T-helper 2 cell treated with Interferon-gamma antibody and Interleukin-4, amounts not matched to agents 100 ng/mL and 5 ng/mL, for 36 hours (primary cell): ENCODE data around the gene SYPL1. TPM values are rescaled to one million over a fixed set of nuclear protein-coding genes. Genes with fewer than 3 reads are reported as not detected.

ENCODE experiments used
- intact Hi-C: fragments of 100-400 bp; cut with micrococcal nuclease; formaldehyde crosslinking; loops from one replicate; pipeline ENCODE4 v1.15.1; 2023
- total RNA-seq: library from RNA; stranded (reverse); gene quantifications from 2 replicates; pipeline ENCODE4 v1.2.3, GENCODE V29; 2022

SYPL1 gene
- total RNA-seq, 1 donor from 2014 or later = 52.0 TPM

GRCh38 chr7:106124186-106124585, 12.1 kb upstream of the SYPL1 start:
- intact Hi-C loops = loop anchor here (10.0 kb wide), 1 partner anchor 249 kb away; the partner anchor contains the start of gene ATXN7L1

DNA sequence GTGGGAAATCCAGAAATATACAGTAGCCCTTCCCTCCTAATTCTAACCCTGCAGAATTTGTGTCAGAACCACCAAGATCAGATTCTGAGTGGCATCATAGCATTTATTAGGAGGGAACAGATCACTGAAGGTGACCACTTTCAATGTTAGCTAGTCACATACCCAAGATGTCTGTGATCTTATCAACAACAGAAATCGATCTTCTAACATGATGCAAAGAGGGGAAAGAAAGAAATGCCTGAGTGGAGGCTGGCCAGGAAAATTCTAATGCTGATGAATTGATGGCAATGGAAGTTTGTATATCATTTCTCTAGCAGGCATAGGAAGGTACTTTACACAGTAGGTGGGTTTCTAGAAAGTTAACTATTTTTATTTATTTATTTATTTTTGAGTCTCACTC, 10.6 kb upstream of the SYPL1 start:
- intact Hi-C loops = loop anchor here (10.0 kb wide), 1 partner anchor 248 kb away; the partner anchor contains the start of gene ATXN7L1

GRCh38 chr7:106121189-106121810, 9.2 kb upstream of the SYPL1 start:
- intact Hi-C loops = loop anchor here (10.0 kb wide), 1 partner anchor 246 kb away; the partner anchor contains the start of gene ATXN7L1

DNA sequence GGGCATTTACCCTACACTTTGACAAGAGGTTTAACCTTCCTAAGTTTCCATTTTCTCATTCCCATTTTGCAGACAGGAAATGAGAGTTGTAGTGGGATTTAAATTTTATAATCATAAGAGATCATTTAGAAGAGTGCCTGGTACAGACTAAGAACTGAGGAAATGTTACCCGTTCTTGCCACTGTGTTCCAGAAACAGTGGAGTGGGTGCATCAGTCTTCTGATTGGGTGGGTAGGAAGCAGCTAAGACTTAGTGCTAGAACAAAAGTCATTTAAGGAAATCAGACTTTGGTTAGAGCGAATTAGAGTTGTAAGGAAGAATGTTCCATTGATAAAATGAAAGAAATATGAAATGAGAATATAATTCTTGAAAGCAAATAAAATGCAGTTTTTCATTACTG, 8.4 kb upstream of the SYPL1 start:
- intact Hi-C loops = loop anchor here (10.0 kb wide), 1 partner anchor 246 kb away; the partner anchor contains the start of gene ATXN7L1

- intact Hi-C loops = loop anchor here (10.0 kb wide), 2 partner anchors 245 to 1105 kb away; partner anchors contain the start of genes ATXN7L1 and KMT2E
Observed at GRCh38 chr7:106119719-106120118, 7.6 kb upstream of the SYPL1 start.

- intact Hi-C loops = loop anchor here (10.0 kb wide), 1 partner anchor 1103 kb away; the partner anchor contains the start of gene KMT2E
Observed at GRCh38 chr7:106117786-106118544, 5.9 kb upstream of the SYPL1 start.

DNA sequence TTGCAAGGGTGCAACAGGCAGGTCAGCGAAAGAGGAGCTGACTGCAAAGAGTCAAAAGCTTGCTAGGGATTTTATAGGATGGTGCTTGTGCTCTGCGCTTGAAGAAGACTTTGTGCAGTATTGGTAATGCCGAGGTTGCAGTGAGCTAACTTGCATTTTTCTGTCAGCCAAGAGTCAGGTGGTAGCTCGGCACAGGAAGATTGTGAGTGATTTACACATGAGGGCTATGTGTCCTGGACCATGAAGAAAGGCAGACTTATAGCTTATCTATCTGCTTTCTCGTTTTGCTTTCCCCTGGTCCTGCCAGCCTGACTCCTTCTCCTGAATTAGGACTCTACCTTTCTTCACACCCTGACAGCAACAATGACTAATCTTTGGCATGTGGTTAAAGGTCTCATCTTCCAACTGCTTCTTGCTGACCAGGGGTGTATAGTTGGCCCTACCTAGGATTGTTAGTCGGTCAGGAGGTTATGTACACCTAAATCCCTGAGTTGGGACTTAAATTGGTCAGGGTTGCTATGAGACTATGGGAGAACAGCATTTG, 4.1 kb upstream of the SYPL1 start:
- intact Hi-C loops = loop anchor here (10.0 kb wide), 1 partner anchor 1101 kb away; the partner anchor contains the start of gene KMT2E

- intact Hi-C loops = loop anchor here (5.0 to 10.0 kb wide), 5 partner anchors 58 to 1100 kb away; partner anchors contain the start of genes KMT2E and RINT1
Observed at GRCh38 chr7:106114716-106115383, 2.7 kb upstream of the SYPL1 start.

DNA sequence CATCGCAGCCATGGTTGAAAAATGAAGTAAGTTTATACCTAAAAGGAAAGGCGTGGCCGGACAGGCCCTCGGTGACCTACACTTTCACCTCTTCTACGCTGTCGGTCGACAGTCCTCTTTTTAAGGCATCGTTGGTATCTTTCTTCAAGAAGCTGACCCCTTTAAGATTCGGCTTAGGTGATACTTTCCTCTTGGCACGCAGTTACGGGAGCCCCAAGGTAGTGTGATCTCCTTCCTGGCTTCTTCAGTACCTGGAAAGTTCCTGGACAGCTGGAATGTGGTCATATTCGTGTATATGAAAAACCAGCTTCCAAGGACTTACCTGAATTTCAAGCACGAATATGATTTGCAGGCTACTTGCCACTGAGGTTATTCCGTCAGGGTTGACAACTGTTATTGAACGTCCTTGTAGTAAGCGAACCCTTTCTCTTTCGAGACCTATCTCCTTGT, 885 bp upstream of the SYPL1 start:
- intact Hi-C loops = loop anchor here (1.0 to 10.0 kb wide), 9 partner anchors 42 to 1098 kb away; partner anchors contain the start of genes KMT2E, NAMPT and RINT1

GRCh38 chr7:106111655-106112117, 426 bp downstream of the SYPL1 start:
- intact Hi-C loops = loop anchor here (1.0 to 10.0 kb wide), 12 partner anchors 15 to 1097 kb away; partner anchors contain the start of genes KMT2E, NAMPT and RINT1

DNA sequence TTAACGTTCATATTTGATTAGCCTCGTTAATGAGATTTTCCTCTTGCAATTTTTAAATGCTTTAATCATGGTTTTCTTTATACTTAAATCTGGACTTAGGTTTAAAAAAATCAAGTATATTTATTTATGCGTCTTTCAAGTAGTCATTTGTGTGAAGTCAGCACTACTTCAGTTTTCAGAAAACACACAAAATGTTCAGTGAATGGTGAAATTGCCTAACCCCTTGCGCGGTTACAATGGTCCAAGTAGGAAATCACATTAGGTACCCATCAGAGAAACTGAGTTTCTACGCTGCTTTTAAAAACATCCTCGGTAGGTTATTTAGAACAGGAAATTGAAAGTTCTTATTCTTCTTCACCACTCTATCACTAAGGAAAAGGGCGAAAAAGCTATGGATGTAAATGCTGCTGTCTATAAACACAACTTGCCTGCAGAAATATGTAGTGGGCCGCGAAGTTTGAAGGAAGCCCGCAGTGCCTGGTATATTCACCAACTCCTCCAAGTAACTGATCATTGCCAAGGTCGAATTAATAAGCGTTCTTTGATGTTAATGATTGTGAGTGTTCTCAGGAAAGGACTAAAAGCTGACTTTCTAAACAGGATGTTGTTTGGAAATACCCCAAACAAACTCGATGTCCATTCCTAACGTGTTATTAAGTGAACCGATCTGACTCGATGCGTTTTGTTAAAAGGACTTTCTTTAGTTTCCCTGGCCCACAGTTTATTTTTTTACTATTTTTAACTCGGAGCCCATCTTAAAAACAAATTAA, 1.0 kb downstream of the SYPL1 start:
- intact Hi-C loops = loop anchor here (1.0 to 10.0 kb wide), 8 partner anchors 14 to 1096 kb away; partner anchors contain the start of genes KMT2E and RINT1

DNA sequence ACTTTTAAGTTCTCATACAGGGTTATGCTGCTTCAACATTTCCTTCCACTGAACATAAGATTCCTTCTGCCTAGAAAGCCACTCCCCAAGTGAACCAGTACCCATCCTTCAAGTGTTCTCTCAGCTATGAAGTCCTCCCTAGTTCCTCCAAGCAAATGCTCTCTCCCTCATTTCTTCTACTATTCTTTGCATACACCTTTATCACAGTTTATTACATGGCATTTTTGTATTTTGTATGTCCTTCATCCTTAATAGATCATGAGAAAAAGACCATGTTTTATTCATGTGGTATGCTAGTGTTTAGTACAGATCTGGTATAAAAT, 1.9 kb downstream of the SYPL1 start:
- intact Hi-C loops = loop anchor here (2.0 to 10.0 kb wide), 6 partner anchors 13 to 1095 kb away; partner anchors contain the start of genes KMT2E and RINT1

- intact Hi-C loops = loop anchor here (2.0 to 10.0 kb wide), 6 partner anchors 13 to 1095 kb away; partner anchors contain the start of genes KMT2E and RINT1
Observed at GRCh38 chr7:106109521-106110237, 2.4 kb downstream of the SYPL1 start.

GRCh38 chr7:106108991-106109390, 3.1 kb downstream of the SYPL1 start:
- intact Hi-C loops = no loop called here

DNA sequence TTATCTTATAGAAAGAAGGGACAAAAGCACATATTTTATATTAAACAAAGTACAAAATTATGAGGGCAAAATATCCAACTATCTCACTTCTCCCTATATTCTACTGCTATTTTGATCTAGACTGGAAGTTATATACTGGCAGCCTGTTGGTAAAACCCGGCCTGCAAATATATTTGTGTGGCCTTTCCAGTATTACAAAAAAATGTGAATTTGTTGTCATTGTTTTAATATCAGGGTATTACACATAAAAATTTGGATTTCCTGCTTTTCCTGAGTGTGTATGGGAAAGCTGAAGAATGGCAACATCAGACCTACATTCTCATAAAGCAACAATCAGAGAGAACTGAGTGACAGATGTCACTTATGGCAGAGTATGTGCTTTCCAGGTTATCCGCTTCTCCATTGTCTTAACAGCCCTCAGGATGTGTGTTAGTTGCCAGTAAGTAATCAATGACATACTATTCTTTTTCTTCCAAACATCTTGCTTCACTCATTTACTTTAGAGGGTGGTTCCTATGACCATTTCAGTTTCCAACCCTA, 7.3 kb downstream of the SYPL1 start:
- intact Hi-C loops = no loop called here

DNA sequence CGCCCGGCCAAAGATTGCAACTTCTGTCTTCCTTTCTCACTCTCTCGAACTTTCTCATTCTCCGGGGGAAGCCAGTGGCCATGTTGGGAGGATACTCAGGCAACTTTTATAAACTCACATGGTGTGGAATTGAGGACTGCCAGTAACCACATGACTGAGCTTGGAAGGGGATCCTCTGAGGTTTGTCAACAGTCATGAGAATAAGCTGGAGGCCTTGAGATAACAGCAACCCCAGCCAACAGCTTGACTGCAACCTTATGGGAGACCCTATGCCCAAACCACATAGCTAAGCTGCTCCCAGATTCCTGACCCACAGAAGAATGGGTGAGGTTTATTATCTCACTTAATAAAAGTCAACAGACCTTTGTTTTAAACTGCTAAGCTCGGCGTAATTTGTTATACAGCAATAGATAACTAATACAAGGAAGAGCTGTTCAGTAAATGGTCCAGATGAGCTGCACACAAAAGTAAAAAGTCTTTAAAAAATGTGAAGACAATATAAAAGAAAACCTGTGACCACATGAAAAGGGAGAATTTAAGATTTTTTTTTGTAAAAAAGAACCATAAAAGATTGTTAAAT, 9.6 kb downstream of the SYPL1 start:
- intact Hi-C loops = no loop called here

DNA sequence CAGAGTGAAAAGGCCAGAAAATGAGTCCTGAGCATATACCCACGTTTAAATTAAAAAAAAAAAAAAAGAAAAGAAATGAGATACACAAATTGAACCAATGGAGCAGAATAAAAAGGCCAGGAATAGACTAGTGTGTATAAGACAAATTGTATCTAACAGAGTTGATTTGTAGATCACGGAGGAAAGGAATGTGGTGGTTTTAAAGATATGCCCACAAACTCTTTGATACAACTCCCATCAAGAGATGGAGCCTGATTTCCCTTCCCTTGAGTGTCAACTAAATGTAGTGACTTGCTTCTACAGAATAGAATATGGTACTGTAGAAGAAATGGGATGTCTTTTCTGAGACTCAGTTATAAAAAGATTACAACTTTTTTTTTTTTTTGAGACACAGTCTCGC, 10.4 kb downstream of the SYPL1 start:
- intact Hi-C loops = no loop called here

DNA sequence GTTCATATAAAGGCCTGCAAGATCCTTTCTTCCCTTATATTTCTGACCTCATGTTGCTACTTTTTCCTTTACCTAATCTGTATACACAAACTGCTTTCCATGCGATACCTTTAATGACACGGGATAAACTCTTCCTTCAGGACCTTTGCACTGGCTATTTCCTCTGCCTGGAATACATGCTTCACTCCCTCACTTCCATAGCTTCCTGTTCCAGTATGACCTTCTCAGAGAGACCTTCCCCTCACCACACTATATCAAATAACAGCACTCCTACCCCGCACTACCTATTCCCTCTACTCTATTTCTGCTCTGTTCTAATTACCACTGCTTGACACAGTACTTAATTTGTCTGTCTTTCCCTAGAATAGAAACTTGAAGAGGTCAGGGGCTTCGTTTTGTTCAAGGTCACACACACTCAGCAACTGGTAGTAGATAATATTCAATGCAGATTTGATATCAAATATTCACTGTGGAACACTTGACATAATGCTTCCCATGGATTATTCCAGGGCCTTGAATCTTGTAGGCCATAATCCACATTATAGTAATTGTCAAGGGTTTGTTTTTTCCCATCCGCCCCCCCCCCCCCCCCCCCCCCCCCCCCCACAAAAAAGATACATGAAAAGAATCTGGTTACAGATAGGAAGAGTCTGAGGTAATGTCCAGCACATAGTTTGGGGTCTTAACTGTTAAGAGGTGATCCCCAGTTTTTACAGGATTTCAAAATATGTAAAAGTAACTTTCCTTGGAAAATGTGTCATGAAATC, 11.1 kb downstream of the SYPL1 start:
- intact Hi-C loops = no loop called here
